Stimulated activated naive CD8-positive, alpha-beta T cell treated with anti-CD3 and anti-CD28 coated beads, Interleukin-15, amount 100 ng/mL, for 72 hours (primary cell): ENCODE data around the gene MDH2.
"Not testable (repeated sequence)": the region's sequence is repeated elsewhere in the genome, so short reads cannot be mapped to it uniquely, and the experiment has no call there.

Experiments used
- ATAC-seq: fragments of 150-1000 bp; cut with Tn5 transposase; 2 replicates; pipeline ENCODE4 v1.10.0; 2021; ENCODE audit warnings: mild to moderate bottlenecking, moderate library complexity
- DNase-seq, 2 donors: peaks; one replicate each; pipeline ENCODE4 v3.0.0; 2021 to 2022
- H3K27ac Mint-ChIP-seq, 2 donors: one replicate each; pipeline ENCODE4 v1.8.0; 2022; ENCODE audit warnings: mild to moderate bottlenecking in 2 of 2, mixed read lengths in 2 of 2, moderate library complexity in 2 of 2
- H3K27me3 Mint-ChIP-seq: one replicate; pipeline ENCODE4 v1.8.0; 2022; ENCODE audit warnings: mixed read lengths
- H3K4me1 Mint-ChIP-seq: one replicate; pipeline ENCODE4 v1.8.0; 2022; ENCODE audit warnings: mild to moderate bottlenecking, mixed read lengths
- H3K4me3 Mint-ChIP-seq, 2 donors: one replicate each; pipeline ENCODE4 v1.8.0; 2022; ENCODE audit warnings: mild to moderate bottlenecking in 2 of 2, mixed read lengths in 2 of 2, moderate library complexity in 1 of 2
- H3K9me3 Mint-ChIP-seq, 2 donors: one replicate each; pipeline ENCODE4 v1.8.0; 2022; ENCODE audit warnings: mixed read lengths in 2 of 2

The MDH2 gene

GRCh38 chr7:76074306-76074971, 26.5 kb downstream of the MDH2 start:
- Mint-ChIP-seq H3K4me1 (peaks cover 7% of the 10 kb centered on the region), H3K9me3 (no peaks in the 10 kb centered on the region), H3K4me3 (no peak overlapping the region), H3K27me3 (no peaks in the 10 kb centered on the region), H3K27ac (peak overlapping the region in 1 of 2 donors; percentile 25)
- no peak for ATAC-seq
- DNase-seq = no peak

GRCh38 chr7:76074972-76075370, 27.1 kb downstream of the MDH2 start:
- Mint-ChIP-seq H3K9me3 (no peaks in the 10 kb centered on the region), H3K27ac (no peak overlapping the region), H3K4me3 (no peak overlapping the region), H3K27me3 (no peaks in the 10 kb centered on the region), H3K4me1 (peaks cover 7% of the 10 kb centered on the region)
- ATAC-seq (no peak), DNase-seq (no peak)

DNA sequence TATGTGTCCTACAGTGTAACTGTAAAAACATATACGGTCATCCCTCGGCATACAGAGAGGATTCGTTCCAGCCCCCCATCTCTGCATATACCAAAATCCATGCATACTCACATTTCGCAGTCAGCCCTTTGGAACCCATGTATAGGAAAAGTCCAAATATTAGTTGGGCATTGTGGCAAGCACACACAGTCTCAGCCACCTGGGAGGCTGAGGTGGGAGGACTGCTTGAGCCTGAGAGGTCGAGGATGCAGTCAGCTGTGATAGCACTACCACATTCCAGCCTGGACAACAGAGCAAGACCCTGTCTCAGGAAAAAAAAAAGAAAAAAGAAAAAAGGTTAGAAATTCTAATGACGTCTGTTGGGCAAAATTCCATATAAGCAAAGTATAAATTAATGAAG, 29.1 kb downstream of the MDH2 start:
- ATAC-seq = no peak
- no peak overlapping the region for H3K27ac Mint-ChIP-seq
- no peak for DNase-seq
- H3K9me3 Mint-ChIP-seq = no peaks in the 10 kb centered on the region
- peaks cover 7% of the 10 kb centered on the region for H3K4me1 Mint-ChIP-seq
- H3K4me3 Mint-ChIP-seq = no peak overlapping the region
- no peaks in the 10 kb centered on the region for H3K27me3 Mint-ChIP-seq

DNA sequence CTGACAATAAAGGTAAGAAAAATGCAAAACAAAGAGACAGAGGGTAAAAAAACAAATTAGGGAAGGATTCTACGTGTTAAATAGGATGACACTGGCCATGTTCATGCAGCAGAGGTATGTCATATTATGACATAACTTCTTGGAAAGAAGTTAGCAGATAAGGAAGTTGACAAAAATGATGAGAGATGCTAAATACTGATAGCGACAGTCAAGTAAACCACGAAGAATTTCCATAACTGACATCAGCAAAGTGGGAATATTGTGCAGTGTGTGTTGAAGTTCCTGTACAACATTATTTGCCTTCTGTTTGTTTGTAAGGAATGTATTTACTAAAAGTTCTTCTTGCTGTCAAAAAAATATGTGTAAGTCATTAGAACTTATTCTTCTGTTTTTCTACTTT, 29.5 kb downstream of the MDH2 start:
- H3K4me1 Mint-ChIP-seq = peaks cover 7% of the 10 kb centered on the region
- DNase-seq (no peak), ATAC-seq (no peak)
- no peak overlapping the region for H3K4me3 Mint-ChIP-seq
- H3K9me3 Mint-ChIP-seq = no peaks in the 10 kb centered on the region
- no peaks in the 10 kb centered on the region for H3K27me3 Mint-ChIP-seq
- H3K27ac Mint-ChIP-seq = peak overlapping the region in 1 of 2 donors; percentile 12

DNA sequence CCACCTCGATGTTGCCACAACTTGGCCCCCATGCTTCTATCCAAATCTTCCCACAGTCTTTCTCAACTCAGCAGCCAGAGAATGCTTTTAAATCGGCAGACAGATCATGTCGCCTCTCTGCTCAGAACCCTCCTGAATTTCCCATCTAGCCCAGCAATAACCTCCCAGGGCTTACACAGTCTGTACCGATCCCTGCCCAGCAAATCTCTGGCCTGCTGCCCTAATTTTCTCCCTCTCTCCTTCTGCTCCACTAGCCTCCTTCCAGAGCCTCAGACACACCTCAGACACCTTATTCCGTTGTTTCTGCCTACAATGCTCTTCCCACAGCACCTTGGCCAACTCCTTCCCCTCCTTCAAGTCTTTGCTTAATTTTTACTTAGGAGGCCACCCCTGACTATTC, 32.3 kb downstream of the MDH2 start:
- ATAC-seq = no peak
- DNase-seq = no peak
- Mint-ChIP-seq H3K27ac (peak overlapping the region in 1 of 2 donors; percentile 34), H3K4me3 (no peak overlapping the region), H3K27me3 (no peaks in the 10 kb centered on the region), H3K9me3 (no peaks in the 10 kb centered on the region), H3K4me1 (peaks cover 7% of the 10 kb centered on the region)

- DNase-seq, H3K4me3 Mint-ChIP-seq, H3K27me3 Mint-ChIP-seq, H3K27ac Mint-ChIP-seq, H3K4me1 Mint-ChIP-seq, ATAC-seq, H3K9me3 Mint-ChIP-seq: not testable (repeated sequence)
Observed at GRCh38 chr7:76084115-76084514, 36.2 kb downstream of the MDH2 start.

- H3K4me1 Mint-ChIP-seq = no peaks in the 10 kb centered on the region
- ATAC-seq = no peak
- H3K9me3 Mint-ChIP-seq = no peaks in the 10 kb centered on the region
- H3K27me3 Mint-ChIP-seq = peaks cover 8% of the 10 kb centered on the region
- no peak overlapping the region for H3K4me3 Mint-ChIP-seq
- DNase-seq = no peak
- no peak overlapping the region for H3K27ac Mint-ChIP-seq
Observed at GRCh38 chr7:76086070-76086469, 38.2 kb downstream of the MDH2 start.

DNA sequence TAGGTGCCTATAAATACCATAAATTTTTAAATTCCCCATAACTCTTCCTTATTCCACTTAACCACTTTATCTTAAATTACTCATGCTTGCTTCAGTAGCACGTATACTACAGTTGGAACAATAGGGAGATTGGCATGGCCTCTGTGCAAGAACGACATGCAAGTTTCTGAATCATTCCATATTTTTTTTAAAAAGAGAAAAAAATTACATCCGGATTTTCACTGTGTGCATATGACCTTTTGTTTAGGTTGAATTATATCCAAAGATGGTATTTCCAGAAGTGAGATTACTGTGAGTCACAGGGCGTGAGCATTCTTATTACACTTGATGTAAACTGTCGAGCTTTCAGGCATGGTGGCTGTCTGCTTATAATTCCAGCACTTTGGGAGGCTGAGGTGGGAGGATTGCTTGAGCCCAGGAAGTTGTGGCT, 39.5 kb downstream of the MDH2 start:
- not testable (repeated sequence) for ATAC-seq, H3K27ac Mint-ChIP-seq, H3K27me3 Mint-ChIP-seq, DNase-seq, H3K4me1 Mint-ChIP-seq, H3K9me3 Mint-ChIP-seq, H3K4me3 Mint-ChIP-seq

GRCh38 chr7:76089865-76090475, 42.1 kb downstream of the MDH2 start:
- H3K4me3 Mint-ChIP-seq = no peak overlapping the region
- peaks cover 8% of the 10 kb centered on the region for H3K27me3 Mint-ChIP-seq
- H3K9me3 Mint-ChIP-seq = no peaks in the 10 kb centered on the region
- no peaks in the 10 kb centered on the region for H3K4me1 Mint-ChIP-seq
- H3K27ac Mint-ChIP-seq = peak overlapping the region in 1 of 2 donors; percentile 95
- ATAC-seq = no peak
- DNase-seq = no peak

- H3K27me3 Mint-ChIP-seq = peaks cover 13% of the 10 kb centered on the region
- no peaks in the 10 kb centered on the region for H3K4me1 Mint-ChIP-seq
- peak overlapping the region in 1 of 2 donors; percentile 72 for H3K27ac Mint-ChIP-seq
- ATAC-seq (no peak), DNase-seq (no peak)
- H3K9me3 Mint-ChIP-seq = no peaks in the 10 kb centered on the region
- H3K4me3 Mint-ChIP-seq = no peak overlapping the region
Observed at GRCh38 chr7:76091506-76091905, 43.6 kb downstream of the MDH2 start.

DNA sequence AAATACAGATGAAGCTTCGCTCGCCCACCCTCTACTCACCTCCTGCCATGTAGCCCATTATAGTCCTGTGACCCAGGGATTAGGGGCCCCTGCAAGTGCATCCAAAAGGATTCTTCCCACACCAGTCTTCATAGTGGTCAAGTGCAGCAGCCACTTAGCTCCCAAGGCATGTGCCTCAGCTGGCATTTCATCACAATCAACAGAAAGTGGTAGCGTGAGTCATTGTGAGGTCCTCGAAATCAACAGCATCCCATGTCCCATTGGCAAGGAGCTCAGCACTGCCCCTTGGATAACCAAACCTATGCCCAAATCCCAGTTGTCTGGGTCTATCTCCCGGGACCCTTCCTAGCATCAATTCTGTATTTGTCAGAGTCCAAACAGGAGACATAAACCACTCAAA, 45.6 kb downstream of the MDH2 start:
- not testable (repeated sequence) for ATAC-seq, DNase-seq, H3K27ac Mint-ChIP-seq, H3K9me3 Mint-ChIP-seq, H3K4me1 Mint-ChIP-seq, H3K4me3 Mint-ChIP-seq
- peaks cover 23% of the 10 kb centered on the region for H3K27me3 Mint-ChIP-seq

DNA sequence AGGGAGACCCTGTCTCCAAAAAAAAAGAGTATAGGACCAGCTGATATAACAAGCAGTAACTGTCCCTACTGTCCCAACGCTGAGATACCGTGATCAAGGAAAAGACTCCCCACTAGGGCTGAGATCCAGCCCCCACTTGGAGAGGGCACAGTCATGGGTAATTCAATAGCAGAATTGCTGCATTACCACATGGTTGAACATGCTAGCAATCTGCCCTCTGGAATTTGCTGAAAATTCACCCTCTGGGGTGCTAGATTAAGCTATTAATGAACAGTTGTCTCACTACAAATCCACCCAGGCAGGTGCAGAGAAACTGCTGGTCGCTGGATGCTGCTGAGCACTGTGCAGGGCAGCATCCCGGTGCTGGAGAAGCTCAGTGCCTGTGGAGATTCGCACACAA, 46.4 kb downstream of the MDH2 start:
- H3K4me3 Mint-ChIP-seq, ATAC-seq, H3K4me1 Mint-ChIP-seq, H3K9me3 Mint-ChIP-seq, H3K27ac Mint-ChIP-seq, DNase-seq: not testable (repeated sequence)
- H3K27me3 Mint-ChIP-seq = peaks cover 23% of the 10 kb centered on the region

DNA sequence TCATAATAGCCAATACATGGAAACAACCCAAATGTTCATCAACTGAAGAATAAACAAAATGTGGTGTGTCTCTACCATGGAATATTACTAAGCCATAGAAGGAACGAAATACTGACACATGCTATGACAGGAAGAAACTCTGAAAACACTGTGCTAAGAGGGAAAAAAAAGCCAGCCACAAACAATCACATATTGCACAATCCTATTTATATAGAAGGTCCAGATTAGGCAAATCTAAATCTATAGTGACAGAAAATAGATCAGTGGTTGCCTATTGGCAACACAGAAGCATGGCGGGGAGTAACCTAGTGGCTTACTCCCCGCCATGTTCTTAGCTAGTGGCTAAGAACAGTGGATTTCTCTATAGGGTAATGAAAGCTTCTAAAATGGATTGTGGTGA, 48.0 kb downstream of the MDH2 start:
- Mint-ChIP-seq H3K27ac (no peak overlapping the region), H3K9me3 (no peaks in the 10 kb centered on the region), H3K4me1 (no peaks in the 10 kb centered on the region), H3K4me3 (no peak overlapping the region), H3K27me3 (peaks cover 15% of the 10 kb centered on the region)
- DNase-seq (no peak), ATAC-seq (no peak)

DNA sequence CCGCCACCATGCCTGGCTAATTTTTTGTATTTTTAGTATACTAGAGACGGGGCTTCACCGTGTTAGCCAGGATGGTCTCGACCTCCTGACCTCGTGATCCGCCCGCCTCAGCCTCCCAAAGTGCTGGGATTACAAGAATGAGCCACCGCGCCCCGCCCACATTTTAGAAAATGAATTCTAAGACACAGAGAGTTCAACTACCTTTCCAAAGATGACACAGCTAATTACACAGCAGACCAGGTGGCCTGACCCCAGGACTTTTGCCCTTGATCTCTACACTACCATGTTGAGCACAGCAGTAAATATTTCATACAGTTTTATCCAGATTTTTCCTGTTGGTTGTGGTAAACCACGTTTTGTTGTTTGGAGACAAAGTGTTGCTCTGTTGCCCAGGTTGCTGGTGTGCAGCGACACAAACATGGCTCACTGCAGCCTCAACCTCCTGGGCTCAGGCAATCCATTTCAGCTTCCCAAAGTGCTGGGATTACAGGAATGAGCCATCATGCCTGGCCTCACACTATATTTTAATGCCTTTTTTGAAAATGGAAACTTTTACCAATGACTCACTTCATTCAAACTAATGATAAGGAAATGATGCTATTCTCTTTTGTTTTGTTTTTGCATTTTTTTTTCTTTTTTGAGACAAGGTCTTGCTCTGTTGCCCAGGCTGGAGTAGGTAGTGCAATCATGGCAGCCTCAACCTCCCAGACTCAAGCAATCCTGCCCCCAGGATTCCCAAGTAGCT, 54.0 kb downstream of the MDH2 start:
- not testable (repeated sequence) for H3K9me3 Mint-ChIP-seq, H3K4me3 Mint-ChIP-seq, ATAC-seq, H3K27ac Mint-ChIP-seq, DNase-seq, H3K4me1 Mint-ChIP-seq, H3K27me3 Mint-ChIP-seq

DNA sequence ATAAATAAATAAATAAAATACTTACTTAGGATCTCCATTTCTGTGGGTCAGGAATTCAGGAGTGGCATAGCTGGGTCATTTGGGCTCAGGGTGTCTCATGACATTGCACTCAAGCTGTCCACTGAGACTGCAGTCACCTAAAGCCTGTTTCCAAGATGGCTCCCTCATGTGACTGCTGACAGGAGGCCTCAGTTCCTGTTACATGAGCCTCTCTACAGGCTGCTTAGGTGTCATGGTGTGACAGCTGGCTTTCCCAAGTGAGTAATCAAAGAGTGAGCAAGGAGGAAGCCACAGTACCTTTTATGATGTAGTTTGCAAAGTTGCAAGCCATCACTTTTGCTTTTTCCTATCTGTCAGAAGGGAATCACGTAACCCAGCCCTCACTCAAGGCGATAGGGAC, 55.9 kb downstream of the MDH2 start:
- not testable (repeated sequence) for DNase-seq, H3K4me1 Mint-ChIP-seq, H3K4me3 Mint-ChIP-seq, H3K27me3 Mint-ChIP-seq, H3K9me3 Mint-ChIP-seq, H3K27ac Mint-ChIP-seq
- ATAC-seq = peak; percentile 79

- DNase-seq, H3K27me3 Mint-ChIP-seq, ATAC-seq, H3K27ac Mint-ChIP-seq, H3K4me1 Mint-ChIP-seq, H3K4me3 Mint-ChIP-seq, H3K9me3 Mint-ChIP-seq: not testable (repeated sequence)
Observed at GRCh38 chr7:76106130-76106529, 58.2 kb downstream of the MDH2 start.
